GM20000 (cell line): ENCODE data around the gene PRKD1.

ENCODE experiments used
- DNase-seq: peaks from one replicate; pipeline ENCODE4 v3.0.0; 2012; ENCODE audit warnings: low spot score
- CTCF ChIP-seq: IDR thresholded peaks from 2 replicates; pipeline ENCODE4 v1.5.1; 2012; ENCODE audit warnings: mild to moderate bottlenecking, control low read depth; ENCODE audit errors: extremely low read depth, missing control alignments

Gene PRKD1

GRCh38 chr14:29579838-29580237 lies 347.8 kb downstream of the PRKD1 start:
- no peak for DNase-seq
- no peak for TF ChIP-seq CTCF

- no peak for DNase-seq
- TF ChIP-seq CTCF = no peak
These were observed 350.7 kb downstream of the PRKD1 start for GRCh38 chr14:29576927-29577326.

DNA sequence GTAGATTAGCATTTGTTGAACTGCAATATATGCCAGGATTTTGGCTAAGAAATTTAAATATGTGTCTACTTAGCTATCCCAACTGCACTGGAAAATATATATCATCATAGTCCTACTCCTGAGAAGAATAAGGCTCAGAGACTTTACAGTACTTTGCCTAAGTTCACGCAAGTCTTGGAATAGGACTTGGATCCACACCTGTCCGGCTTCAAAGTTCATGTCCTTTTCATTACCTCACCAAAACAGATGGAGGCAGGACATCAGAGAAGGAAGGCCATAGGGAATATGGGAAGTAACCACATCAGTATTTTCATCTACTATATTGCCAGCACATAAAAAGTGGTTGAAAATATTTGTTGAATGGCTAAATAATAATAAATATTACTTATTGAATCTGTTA lies 358.5 kb downstream of the PRKD1 start:
- no peak for TF ChIP-seq CTCF
- no peak for DNase-seq

- no peak for TF ChIP-seq CTCF
- no peak for DNase-seq
These were observed 361.5 kb downstream of the PRKD1 start for GRCh38 chr14:29566194-29566593.

DNA sequence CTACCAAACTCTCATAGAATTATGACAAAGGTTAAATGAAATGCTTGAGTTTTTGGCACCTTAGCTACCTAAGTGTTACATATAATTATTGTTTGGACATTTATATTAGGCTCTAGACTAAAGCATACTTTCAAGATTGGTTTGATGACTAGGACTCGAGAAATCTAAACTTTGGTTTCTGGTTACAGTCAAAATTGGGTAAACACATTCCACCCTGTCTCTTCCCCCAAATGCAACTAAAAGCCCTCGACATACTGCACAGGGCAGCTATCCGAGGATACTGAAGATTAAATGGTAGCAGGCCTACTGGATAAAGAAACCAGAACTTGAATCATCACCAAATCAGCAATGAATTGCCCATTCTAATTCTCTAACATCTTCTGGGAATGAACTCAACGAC lies 369.1 kb downstream of the PRKD1 start:
- DNase-seq = no peak
- TF ChIP-seq CTCF = no peak

DNA sequence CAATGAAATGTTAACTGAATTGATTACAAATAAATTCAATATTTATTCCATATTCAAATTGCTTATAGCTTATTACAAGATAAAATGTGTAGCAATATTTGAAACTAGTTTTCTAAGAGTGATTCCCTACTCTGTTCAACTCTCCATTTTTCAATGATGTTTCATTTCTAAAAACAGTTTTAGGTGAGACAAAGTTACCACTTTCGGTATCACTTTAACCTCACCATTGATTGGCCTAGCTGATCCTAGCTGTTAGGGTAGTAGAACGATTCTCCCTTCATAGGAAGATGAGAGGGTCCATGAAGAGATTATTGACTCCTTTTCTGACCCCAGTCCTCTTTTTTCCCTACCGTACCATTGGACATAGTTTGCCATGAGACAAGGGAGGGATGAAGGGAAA lies 373.3 kb downstream of the PRKD1 start:
- TF ChIP-seq CTCF = no peak

DNA sequence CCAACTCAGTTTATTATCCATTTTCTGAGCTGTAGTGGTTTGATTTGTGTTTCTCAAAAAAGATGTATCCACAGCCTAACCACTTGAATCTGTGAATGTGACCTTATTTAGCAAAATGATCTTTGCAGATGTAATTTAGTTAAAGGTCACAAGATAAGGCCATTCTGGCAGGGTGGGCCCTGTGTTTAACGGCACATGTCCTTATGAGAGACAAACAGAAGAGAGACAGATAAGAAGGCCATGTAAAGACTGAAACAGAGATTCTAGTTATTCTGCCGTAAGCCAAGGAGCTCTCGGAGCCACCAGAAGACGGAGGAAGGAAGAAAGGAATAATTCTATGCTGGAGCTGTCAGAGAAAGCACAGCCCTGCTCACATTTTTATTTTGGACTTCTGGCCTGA lies 374.2 kb downstream of the PRKD1 start:
- no peak for TF ChIP-seq CTCF
- DNase-seq = no peak

More for the DNA sequence above, 373.3 kb downstream of the PRKD1 start:
- no peak for DNase-seq

DNA sequence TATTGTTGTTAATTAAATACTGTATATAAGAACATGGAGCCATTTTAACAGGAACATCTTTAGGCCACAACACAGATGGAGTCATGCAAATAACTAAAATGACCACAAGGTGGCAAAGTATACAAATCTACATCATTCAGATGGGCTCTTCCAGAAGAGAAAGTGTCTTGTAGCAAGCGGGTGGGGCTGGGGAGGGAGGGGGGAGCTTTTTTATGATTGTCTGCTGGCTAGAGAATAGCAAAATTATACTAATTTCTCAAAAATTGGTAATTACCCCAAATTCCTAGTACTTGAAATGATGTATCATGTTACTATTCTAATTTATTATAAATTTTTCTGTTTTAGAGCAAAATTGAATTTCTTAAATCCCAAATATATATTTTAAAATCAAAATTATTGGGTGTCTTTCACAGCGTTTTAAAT lies 378.7 kb downstream of the PRKD1 start:
- peak; percentile 9 for TF ChIP-seq CTCF
- peak; percentile 33 for DNase-seq
